Stomach (tissue), 9 donors: ENCODE data around the gene LHFPL2. TPM values are rescaled to one million over a fixed set of nuclear protein-coding genes. Genes with fewer than 3 reads are reported as not detected.
"Not testable (repeated sequence)": the region's sequence is repeated elsewhere in the genome, so short reads cannot be mapped to it uniquely, and the experiment has no call there.

ENCODE experiments used
- DNase-seq, 2 donors: peaks; one replicate each; pipeline versions ENCODE4 v3.0.0 to v3.0.0-alpha.2; 2013 to 2019
- H3K27ac ChIP-seq, 5 donors: fragments of 200-600 bp in 4 of 5; sonication (generic) in 4 of 5; one replicate each; pipeline ENCODE4 v1.5.1; 2013 to 2019; ENCODE audit warnings: mild to moderate bottlenecking in 1 of 5, moderate library complexity in 1 of 5
- H3K27me3 ChIP-seq, 3 donors: fragments of 200-600 bp; sonication (generic); one replicate each; pipeline ENCODE4 v1.5.1; 2017 to 2019; ENCODE audit warnings: mixed run types in 1 of 3
- H3K36me3 ChIP-seq, 4 donors: fragments of 200-600 bp; sonication (generic); 1 replicate in 3 of 4; 2 replicates in 1 of 4; pipeline ENCODE4 v1.5.1; 2016 to 2019
- H3K4me1 ChIP-seq, 4 donors: fragments of 200-600 bp; sonication (generic); one replicate each; pipeline ENCODE4 v1.5.1; 2016 to 2019
- H3K4me3 ChIP-seq, 4 donors: fragments of 200-600 bp; sonication (generic) in 3 of 4; one replicate each; pipeline ENCODE4 v1.5.1; 2016 to 2019; ENCODE audit warnings: mild to moderate bottlenecking in 1 of 4
- H3K9me3 ChIP-seq, 4 donors: fragments of 200-600 bp; sonication (generic); one replicate each; pipeline ENCODE4 v1.5.1; 2016 to 2019
- EP300 ChIP-seq: sonication (generic); formaldehyde crosslinking; IDR thresholded peaks from one replicate; pipeline ENCODE4 v1.6.1; 2017; ENCODE audit warnings: antibody characterized with exemption
- POLR2A ChIP-seq, 4 donors: fragments of 450-650 bp; IDR thresholded peaks; one replicate each; pipeline ENCODE4 v1.6.1; 2016; ENCODE audit warnings: antibody characterized with exemption in 4 of 4, control low read depth in 2 of 4, mild to moderate bottlenecking in 1 of 4, moderate library complexity in 1 of 4
- POLR2AphosphoS5 ChIP-seq, 3 donors: sonication (generic); formaldehyde crosslinking; IDR thresholded peaks; one replicate each; pipeline ENCODE4 v1.6.1; 2016; ENCODE audit warnings: antibody characterized with exemption in 3 of 3
- WGBS, 5 donors: extraction: QIAGEN DNeasy Blood & Tissue Kit in 3 of 5; methylation state at CpG; one replicate each; pipeline versions ENCODE4 v1.1.5 to v1.1.7; 2013 to 2018; 5-methylcytosine and 5-hydroxymethylcytosine counted together
- intact Hi-C: fragments of 100-400 bp; cut with DNase I; formaldehyde crosslinking; loops from one replicate; pipeline ENCODE4 v1.15.1; 2023; ENCODE audit warnings: low total_unique reads
- polyA plus RNA-seq, 3 donors: library from polyadenylated mRNA; stranded (reverse); fragments of 200-250 nt; gene quantifications; one replicate each; pipeline ENCODE4 v1.2.3, GENCODE V29; 2013
- total RNA-seq, 5 donors: library from RNA; depleted of rRNA; stranded (reverse); fragments of >200 nt; gene quantifications; one replicate each; pipeline versions ENCODE4 v1.1.0 to v1.2.3, GENCODE V29; 2014 to 2016
- TF ChIP-seq, protein P1 (sequence below), 7 experiments: fragments of 450-650 bp in 4 of 7; fragments of 200-600 bp in 3 of 7; sonication (generic) in 3 of 7; IDR thresholded peaks; one replicate each; pipeline ENCODE4 v1.5.1; 2016 to 2019; ENCODE audit warnings: antibody characterized with exemption in 7 of 7, control low read depth in 2 of 7, mild to moderate bottlenecking in 1 of 7
- donor health status: healthy with polysubstance abuse.
- donor health status: Bipolar disorder and iron deficiency.
- donor health status: healthy.

LHFPL2 gene
- total and polyA plus RNA-seq, 8 donors: 3.7 to 53.6 (median 24.3) TPM

DNA sequence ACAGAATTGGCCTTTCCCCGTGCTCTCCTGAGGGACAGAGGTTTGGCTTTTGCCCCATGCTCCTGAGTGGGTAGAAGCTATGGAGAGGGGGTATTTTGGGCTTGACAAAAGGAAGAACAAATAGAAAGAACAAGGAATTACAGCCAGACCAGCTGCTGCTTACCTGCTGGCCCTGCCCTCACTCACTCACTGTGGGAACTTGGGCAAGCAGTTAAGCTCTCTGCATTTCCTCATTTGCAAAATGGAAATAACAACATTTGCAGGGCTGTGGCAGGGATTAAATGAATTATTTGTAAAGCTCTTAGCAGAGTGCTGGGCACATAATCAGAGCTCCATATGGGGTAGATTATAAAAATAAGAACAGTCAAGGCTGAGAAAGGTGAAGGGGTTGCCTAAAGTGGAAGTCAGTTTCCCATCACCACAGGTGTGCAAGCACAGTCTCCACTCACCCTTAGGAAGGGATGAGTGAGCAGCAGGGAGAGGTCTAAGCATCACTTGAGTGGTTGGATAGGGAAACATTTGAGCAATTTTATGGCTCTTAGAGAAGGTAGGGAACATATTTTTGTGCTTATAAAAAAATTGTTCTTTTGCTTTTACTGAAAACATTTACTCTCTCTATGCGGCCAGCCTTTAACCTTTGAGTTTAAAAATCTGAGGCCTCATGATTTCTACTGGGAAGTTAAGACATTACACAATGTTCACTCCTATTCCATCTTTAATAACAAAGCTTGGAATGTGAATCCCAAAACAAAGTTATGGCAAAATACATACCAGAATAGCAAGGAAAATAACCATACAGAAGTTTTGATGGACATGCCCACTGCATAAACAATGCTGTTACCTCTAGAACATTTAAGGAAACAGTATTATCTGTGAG is 42.8 kb upstream of the LHFPL2 start:
- Histone ChIP-seq H3K27ac (no peak overlapping the region), H3K27me3 (no peaks in the 10 kb centered on the region), H3K4me3 (no peak overlapping the region), H3K9me3 (no peaks in the 10 kb centered on the region), H3K4me1 (no peaks in the 10 kb centered on the region), H3K36me3 (no peaks in the 10 kb centered on the region)
- 70 to 83% (median 72%) methylated on average over 2 of the region's 2 CpGs for WGBS, 5 donors
- intact Hi-C loops: no loop called here
- DNase-seq: no peak
- no peak for TF ChIP-seq POLR2AphosphoS5 (IDR thresholded peaks at IDR 0.05)
- TF ChIP-seq, protein P1, sequence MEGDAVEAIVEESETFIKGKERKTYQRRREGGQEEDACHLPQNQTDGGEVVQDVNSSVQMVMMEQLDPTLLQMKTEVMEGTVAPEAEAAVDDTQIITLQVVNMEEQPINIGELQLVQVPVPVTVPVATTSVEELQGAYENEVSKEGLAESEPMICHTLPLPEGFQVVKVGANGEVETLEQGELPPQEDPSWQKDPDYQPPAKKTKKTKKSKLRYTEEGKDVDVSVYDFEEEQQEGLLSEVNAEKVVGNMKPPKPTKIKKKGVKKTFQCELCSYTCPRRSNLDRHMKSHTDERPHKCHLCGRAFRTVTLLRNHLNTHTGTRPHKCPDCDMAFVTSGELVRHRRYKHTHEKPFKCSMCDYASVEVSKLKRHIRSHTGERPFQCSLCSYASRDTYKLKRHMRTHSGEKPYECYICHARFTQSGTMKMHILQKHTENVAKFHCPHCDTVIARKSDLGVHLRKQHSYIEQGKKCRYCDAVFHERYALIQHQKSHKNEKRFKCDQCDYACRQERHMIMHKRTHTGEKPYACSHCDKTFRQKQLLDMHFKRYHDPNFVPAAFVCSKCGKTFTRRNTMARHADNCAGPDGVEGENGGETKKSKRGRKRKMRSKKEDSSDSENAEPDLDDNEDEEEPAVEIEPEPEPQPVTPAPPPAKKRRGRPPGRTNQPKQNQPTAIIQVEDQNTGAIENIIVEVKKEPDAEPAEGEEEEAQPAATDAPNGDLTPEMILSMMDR (IDR thresholded peaks at IDR 0.05): no peak
- no peak for TF ChIP-seq EP300
- TF ChIP-seq POLR2A (IDR thresholded peaks at IDR 0.05): no peak

DNA sequence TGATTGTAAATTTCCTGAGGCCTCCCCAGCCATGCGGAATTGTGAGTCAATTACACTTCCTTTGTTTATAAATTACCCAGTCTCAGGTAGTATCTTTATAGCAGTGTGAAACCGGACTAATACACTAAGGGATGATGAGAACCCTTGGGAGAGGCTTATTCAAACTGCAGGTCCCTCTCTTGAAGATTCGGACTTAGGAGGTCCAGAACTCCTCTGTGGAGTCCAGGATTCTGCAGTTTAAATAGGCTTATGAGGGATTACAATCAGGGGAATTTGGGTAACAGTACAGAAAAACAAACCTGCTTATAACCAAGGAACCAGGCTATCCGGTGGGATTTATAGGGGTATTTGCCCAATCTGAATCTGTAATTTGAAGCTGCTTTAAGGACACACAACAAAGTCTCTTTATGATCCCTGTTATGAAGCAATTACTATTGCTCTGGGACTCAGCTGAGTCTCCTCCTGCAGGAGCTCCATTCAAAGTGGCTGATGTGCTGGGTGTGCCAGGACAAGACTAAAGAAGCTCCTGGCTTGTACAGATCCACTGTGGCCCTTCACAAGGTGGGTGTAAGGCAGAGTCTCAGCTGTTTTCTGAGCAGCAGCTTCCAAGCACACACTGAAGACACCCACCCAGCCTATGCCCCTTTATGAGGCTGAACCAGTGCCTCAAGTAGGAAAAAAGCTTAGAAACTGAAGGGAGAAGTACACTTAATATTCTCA is 41.8 kb upstream of the LHFPL2 start:
- no peak overlapping the region for H3K27ac ChIP-seq
- no peaks in the 10 kb centered on the region for H3K9me3 ChIP-seq
- H3K4me3 ChIP-seq: no peak overlapping the region
- 71 to 80% (median 75%) methylated on average over 4 of the region's 4 CpGs for WGBS, 5 donors
- no peaks in the 10 kb centered on the region for H3K36me3 ChIP-seq
- no peak for TF ChIP-seq POLR2A (IDR thresholded peaks at IDR 0.05)
- TF ChIP-seq POLR2AphosphoS5 (IDR thresholded peaks at IDR 0.05): no peak
- TF ChIP-seq, protein P1 (IDR thresholded peaks at IDR 0.05): no peak
- no peak for TF ChIP-seq EP300
- no peaks in the 10 kb centered on the region for H3K4me1 ChIP-seq
- no peak for DNase-seq
- intact Hi-C loops: no loop called here
- no peaks in the 10 kb centered on the region for H3K27me3 ChIP-seq

DNA sequence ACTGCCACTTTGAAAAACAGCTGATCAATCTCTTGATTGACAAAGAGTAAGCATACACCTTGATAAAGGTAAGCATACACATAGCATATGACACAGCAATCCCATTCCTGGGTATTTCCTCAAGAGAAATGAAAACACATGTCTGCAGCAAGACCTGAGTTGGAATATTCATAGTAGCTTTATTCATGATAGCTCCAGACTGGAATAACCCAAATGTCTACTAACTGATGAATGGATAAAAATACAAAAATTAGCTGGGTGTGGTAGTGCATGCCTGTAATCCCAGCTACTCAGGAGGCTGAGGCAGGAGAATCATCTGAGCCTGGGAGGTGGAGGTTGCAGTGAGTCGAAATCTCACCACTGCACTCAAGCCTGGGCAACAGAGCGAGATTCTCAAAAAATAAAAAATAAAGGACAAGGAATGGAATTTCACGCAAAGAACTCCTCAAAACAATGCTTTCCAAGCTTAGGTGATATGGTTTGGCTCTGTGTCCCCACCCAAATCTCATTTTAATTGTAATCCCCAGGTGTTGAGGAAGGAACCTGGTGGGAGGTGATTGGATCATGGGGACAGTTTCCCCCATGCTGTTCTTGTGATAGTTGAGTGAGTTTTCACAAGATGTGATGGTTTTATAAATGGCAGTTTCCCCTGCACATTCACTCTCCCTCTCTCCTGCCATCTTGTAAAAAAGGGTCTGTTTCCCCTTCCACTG is 41.1 kb upstream of the LHFPL2 start:
- intact Hi-C loops: no loop called here
- WGBS, 5 donors: 90 to 98% (median 95%) methylated on average over 3 of the region's 3 CpGs
- Histone ChIP-seq H3K9me3 (no peaks in the 10 kb centered on the region), H3K36me3 (no peaks in the 10 kb centered on the region), H3K4me3 (no peak overlapping the region), H3K27me3 (no peaks in the 10 kb centered on the region), H3K4me1 (no peaks in the 10 kb centered on the region), H3K27ac (no peak overlapping the region)
- no peak for DNase-seq
- TF ChIP-seq, protein P1 (IDR thresholded peaks at IDR 0.05): no peak

DNA sequence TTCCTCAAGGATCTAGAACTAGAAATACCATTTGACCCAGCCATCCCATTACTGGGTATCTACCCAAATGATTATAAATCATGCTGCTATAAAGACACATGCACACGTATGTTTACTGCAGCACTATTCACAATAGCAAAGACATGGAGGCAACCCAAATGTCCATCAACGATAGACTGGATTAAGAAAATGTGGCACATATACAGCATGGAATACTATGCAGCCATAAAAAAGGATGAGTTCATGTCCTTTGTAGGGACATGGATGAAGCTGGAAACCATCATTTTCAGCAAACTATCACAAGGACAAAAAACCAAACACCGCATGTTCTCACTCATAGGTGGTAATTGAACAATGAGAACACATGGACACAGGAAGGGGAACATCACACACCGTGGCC is 38.9 kb upstream of the LHFPL2 start:
- H3K4me1 ChIP-seq, H3K36me3 ChIP-seq, H3K4me3 ChIP-seq, intact Hi-C loops, H3K27me3 ChIP-seq, H3K9me3 ChIP-seq, H3K27ac ChIP-seq, DNase-seq: not testable (repeated sequence)
- WGBS, 5 donors: 71 to 94% (median 92%) methylated on average over 4 of the region's 4 CpGs

DNA sequence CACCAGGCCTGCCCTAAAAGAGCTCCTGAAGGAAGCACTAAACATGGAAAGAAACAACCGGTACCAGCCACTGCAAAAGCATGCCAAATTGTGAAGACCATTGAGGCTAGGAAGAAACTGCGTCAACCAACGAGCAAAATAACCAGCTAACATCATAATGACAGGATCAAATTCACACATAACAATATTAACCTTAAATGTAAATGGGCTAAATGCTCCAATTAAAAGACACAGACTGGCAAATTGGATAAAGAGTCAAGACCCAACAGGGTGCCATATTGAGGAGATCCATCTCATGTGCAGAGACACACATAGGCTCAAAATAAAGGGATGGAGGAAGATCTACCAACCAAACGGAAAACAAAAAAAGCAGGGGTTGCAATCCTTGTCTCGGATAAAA is 35.3 kb upstream of the LHFPL2 start:
- H3K27me3 ChIP-seq, H3K4me1 ChIP-seq, intact Hi-C loops, H3K4me3 ChIP-seq, H3K9me3 ChIP-seq, H3K27ac ChIP-seq, H3K36me3 ChIP-seq, DNase-seq: not testable (repeated sequence)
- WGBS, 5 donors: 90 to 97% (median 94%) methylated on average over 5 of the region's 5 CpGs
